ENCODE results near the gene DSCAML1.

Gene DSCAML1

GRCh38 chr11:117638911-117639543 lies 158.0 kb downstream of the DSCAML1 start:
- Histone ChIP-seq H3K36me3 (ENCODE audit: control insufficient read depth, insufficient read depth, low read length) (no peaks in the 10 kb centered on the region), H3K4me3 (ENCODE audit: low read depth, low read length) (no peak overlapping the region), H3K4me1 (ENCODE audit: control insufficient read depth, insufficient read depth, low read length) (no peaks in the 10 kb centered on the region), H3K9me3 (ENCODE audit: control insufficient read depth, insufficient read depth, low read length) (no peaks in the 10 kb centered on the region), H3K27me3 (ENCODE audit: control insufficient read depth, insufficient read depth, low read length) (no peaks in the 10 kb centered on the region), H3K9ac (ENCODE audit: low read depth, low read length) (no peak overlapping the region)

- no peaks in the 10 kb centered on the region for H3K36me3 ChIP-seq (ENCODE audit: control insufficient read depth, insufficient read depth, low read length)
These were observed 162.0 kb downstream of the DSCAML1 start for GRCh38 chr11:117634756-117635603.

GRCh38 chr11:117633976-117634755 lies 162.8 kb downstream of the DSCAML1 start:
- H3K36me3 ChIP-seq (ENCODE audit: control insufficient read depth, insufficient read depth, low read length), result no peaks in the 10 kb centered on the region
- no peak overlapping the region for H3K4me3 ChIP-seq (ENCODE audit: low read depth, low read length)
- H3K4me1 ChIP-seq (ENCODE audit: control insufficient read depth, insufficient read depth, low read length), result no peaks in the 10 kb centered on the region
- no peaks in the 10 kb centered on the region for H3K9me3 ChIP-seq (ENCODE audit: control insufficient read depth, insufficient read depth, low read length)
- H3K9ac ChIP-seq (ENCODE audit: low read depth, low read length), result no peak overlapping the region
- H3K27me3 ChIP-seq (ENCODE audit: control insufficient read depth, insufficient read depth, low read length), result no peaks in the 10 kb centered on the region

More at GRCh38 chr11:117634756-117635603, 162.0 kb downstream of the DSCAML1 start:
- Histone ChIP-seq H3K9me3 (ENCODE audit: control insufficient read depth, insufficient read depth, low read length) (no peaks in the 10 kb centered on the region), H3K4me1 (ENCODE audit: control insufficient read depth, insufficient read depth, low read length) (no peaks in the 10 kb centered on the region), H3K4me3 (ENCODE audit: low read depth, low read length) (no peak overlapping the region), H3K9ac (ENCODE audit: low read depth, low read length) (no peak overlapping the region), H3K27me3 (ENCODE audit: control insufficient read depth, insufficient read depth, low read length) (no peaks in the 10 kb centered on the region)

- Histone ChIP-seq H3K4me1 (ENCODE audit: control insufficient read depth, insufficient read depth, low read length) (no peaks in the 10 kb centered on the region), H3K36me3 (ENCODE audit: control insufficient read depth, insufficient read depth, low read length) (no peaks in the 10 kb centered on the region), H3K27me3 (ENCODE audit: control insufficient read depth, insufficient read depth, low read length) (no peaks in the 10 kb centered on the region)
These were observed 163.7 kb downstream of the DSCAML1 start for GRCh38 chr11:117633186-117633754.

GRCh38 chr11:117632306-117632705 lies 164.7 kb downstream of the DSCAML1 start:
- H3K9me3 ChIP-seq (ENCODE audit: control insufficient read depth, insufficient read depth, low read length), result no peaks in the 10 kb centered on the region
- no peaks in the 10 kb centered on the region for H3K4me1 ChIP-seq (ENCODE audit: control insufficient read depth, insufficient read depth, low read length)
- no peaks in the 10 kb centered on the region for H3K36me3 ChIP-seq (ENCODE audit: control insufficient read depth, insufficient read depth, low read length)
- H3K4me3 ChIP-seq (ENCODE audit: low read depth, low read length), result no peak overlapping the region
- H3K27me3 ChIP-seq (ENCODE audit: control insufficient read depth, insufficient read depth, low read length), result peaks cover 2% of the 10 kb centered on the region
- H3K9ac ChIP-seq (ENCODE audit: low read depth, low read length), result no peak overlapping the region

More at GRCh38 chr11:117633186-117633754, 163.7 kb downstream of the DSCAML1 start:
- no peak overlapping the region for H3K9ac ChIP-seq (ENCODE audit: low read depth, low read length)
- no peak overlapping the region for H3K4me3 ChIP-seq (ENCODE audit: low read depth, low read length)
- H3K9me3 ChIP-seq (ENCODE audit: control insufficient read depth, insufficient read depth, low read length), result no peaks in the 10 kb centered on the region

- Histone ChIP-seq H3K4me1 (ENCODE audit: control insufficient read depth, insufficient read depth, low read length) (no peaks in the 10 kb centered on the region), H3K9ac (ENCODE audit: low read depth, low read length) (no peak overlapping the region), H3K4me3 (ENCODE audit: low read depth, low read length) (no peak overlapping the region), H3K36me3 (ENCODE audit: control insufficient read depth, insufficient read depth, low read length) (no peaks in the 10 kb centered on the region), H3K9me3 (ENCODE audit: control insufficient read depth, insufficient read depth, low read length) (no peaks in the 10 kb centered on the region), H3K27me3 (ENCODE audit: control insufficient read depth, insufficient read depth, low read length) (peaks cover 2% of the 10 kb centered on the region)
These were observed 165.5 kb downstream of the DSCAML1 start for GRCh38 chr11:117631336-117632140.

GRCh38 chr11:117629891-117630538 lies 167.0 kb downstream of the DSCAML1 start:
- Histone ChIP-seq H3K4me3 (ENCODE audit: low read depth, low read length) (no peak overlapping the region), H3K4me1 (ENCODE audit: control insufficient read depth, insufficient read depth, low read length) (no peaks in the 10 kb centered on the region), H3K27me3 (ENCODE audit: control insufficient read depth, insufficient read depth, low read length) (peaks cover 2% of the 10 kb centered on the region), H3K9ac (ENCODE audit: low read depth, low read length) (no peak overlapping the region), H3K36me3 (ENCODE audit: control insufficient read depth, insufficient read depth, low read length) (no peaks in the 10 kb centered on the region), H3K9me3 (ENCODE audit: control insufficient read depth, insufficient read depth, low read length) (no peaks in the 10 kb centered on the region)

GRCh38 chr11:117629146-117629545 lies 167.9 kb downstream of the DSCAML1 start:
- H3K4me1 ChIP-seq (ENCODE audit: control insufficient read depth, insufficient read depth, low read length), result no peaks in the 10 kb centered on the region
- no peak overlapping the region for H3K9ac ChIP-seq (ENCODE audit: low read depth, low read length)
- H3K36me3 ChIP-seq (ENCODE audit: control insufficient read depth, insufficient read depth, low read length), result no peaks in the 10 kb centered on the region
- H3K9me3 ChIP-seq (ENCODE audit: control insufficient read depth, insufficient read depth, low read length), result no peaks in the 10 kb centered on the region
- no peak overlapping the region for H3K4me3 ChIP-seq (ENCODE audit: low read depth, low read length)
- H3K27me3 ChIP-seq (ENCODE audit: control insufficient read depth, insufficient read depth, low read length), result peaks cover 2% of the 10 kb centered on the region

GRCh38 chr11:117627259-117627658 lies 169.8 kb downstream of the DSCAML1 start:
- H3K9ac ChIP-seq (ENCODE audit: low read depth, low read length), result no peak overlapping the region
- no peaks in the 10 kb centered on the region for H3K9me3 ChIP-seq (ENCODE audit: control insufficient read depth, insufficient read depth, low read length)
- peaks cover 2% of the 10 kb centered on the region for H3K27me3 ChIP-seq (ENCODE audit: control insufficient read depth, insufficient read depth, low read length)
- H3K4me1 ChIP-seq (ENCODE audit: control insufficient read depth, insufficient read depth, low read length), result no peaks in the 10 kb centered on the region
- no peaks in the 10 kb centered on the region for H3K36me3 ChIP-seq (ENCODE audit: control insufficient read depth, insufficient read depth, low read length)
- no peak overlapping the region for H3K4me3 ChIP-seq (ENCODE audit: low read depth, low read length)

- Histone ChIP-seq H3K27me3 (ENCODE audit: control insufficient read depth, insufficient read depth, low read length) (peaks cover 2% of the 10 kb centered on the region), H3K36me3 (ENCODE audit: control insufficient read depth, insufficient read depth, low read length) (no peaks in the 10 kb centered on the region), H3K4me3 (ENCODE audit: low read depth, low read length) (no peak overlapping the region)
These were observed 170.4 kb downstream of the DSCAML1 start for GRCh38 chr11:117626576-117626975.

More at GRCh38 chr11:117626576-117626975, 170.4 kb downstream of the DSCAML1 start:
- H3K9ac ChIP-seq (ENCODE audit: low read depth, low read length), result no peak overlapping the region
- no peaks in the 10 kb centered on the region for H3K9me3 ChIP-seq (ENCODE audit: control insufficient read depth, insufficient read depth, low read length)
- no peaks in the 10 kb centered on the region for H3K4me1 ChIP-seq (ENCODE audit: control insufficient read depth, insufficient read depth, low read length)

All from iPS-15b (cell line).